ENCODE data around the gene COL20A1. TPM values are rescaled to one million over a fixed set of nuclear protein-coding genes. Genes with fewer than 3 reads are reported as not detected.

Gene COL20A1
- total and polyA plus RNA-seq, 10 donors, result 0.12 to 2.1 (median 0.60) TPM; not detected in 2

GRCh38 chr20:63275825-63276224 lies 17.2 kb upstream of the COL20A1 start:
- 91 to 97% (median 96%) methylated on average over 11 to 18 of the region's 18 CpGs for WGBS, 5 donors

GRCh38 chr20:63276956-63277355 lies 16.0 kb upstream of the COL20A1 start:
- TF ChIP-seq, protein P1, sequence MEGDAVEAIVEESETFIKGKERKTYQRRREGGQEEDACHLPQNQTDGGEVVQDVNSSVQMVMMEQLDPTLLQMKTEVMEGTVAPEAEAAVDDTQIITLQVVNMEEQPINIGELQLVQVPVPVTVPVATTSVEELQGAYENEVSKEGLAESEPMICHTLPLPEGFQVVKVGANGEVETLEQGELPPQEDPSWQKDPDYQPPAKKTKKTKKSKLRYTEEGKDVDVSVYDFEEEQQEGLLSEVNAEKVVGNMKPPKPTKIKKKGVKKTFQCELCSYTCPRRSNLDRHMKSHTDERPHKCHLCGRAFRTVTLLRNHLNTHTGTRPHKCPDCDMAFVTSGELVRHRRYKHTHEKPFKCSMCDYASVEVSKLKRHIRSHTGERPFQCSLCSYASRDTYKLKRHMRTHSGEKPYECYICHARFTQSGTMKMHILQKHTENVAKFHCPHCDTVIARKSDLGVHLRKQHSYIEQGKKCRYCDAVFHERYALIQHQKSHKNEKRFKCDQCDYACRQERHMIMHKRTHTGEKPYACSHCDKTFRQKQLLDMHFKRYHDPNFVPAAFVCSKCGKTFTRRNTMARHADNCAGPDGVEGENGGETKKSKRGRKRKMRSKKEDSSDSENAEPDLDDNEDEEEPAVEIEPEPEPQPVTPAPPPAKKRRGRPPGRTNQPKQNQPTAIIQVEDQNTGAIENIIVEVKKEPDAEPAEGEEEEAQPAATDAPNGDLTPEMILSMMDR (IDR thresholded peaks at IDR 0.05 in 8 of 11, conservative IDR thresholded peaks at IDR 0.05 in 3 of 11), result no peak
- TF ChIP-seq POLR2A (IDR thresholded peaks at IDR 0.05), result no peak
- no peak for TF ChIP-seq POLR2AphosphoS5 (IDR thresholded peaks at IDR 0.05)
- H3K36me3 ChIP-seq, result peaks cover 0 to 69% (median 62%) of the 10 kb centered on the region in 6 donors
- intact Hi-C loops (cut with DNase I; ENCODE audit: low total_unique reads), result no loop called here
- no peak overlapping the region for H3K27ac ChIP-seq
- H3K4me3 ChIP-seq, result no peak overlapping the region
- WGBS, 5 donors, result 89 to 96% (median 95%) methylated on average over 13 to 20 of the region's 20 CpGs
- DNase-seq, result no peak
- peaks cover 14 to 40% (median 25%) of the 10 kb centered on the region in 6 donors for H3K4me1 ChIP-seq
- H3K9me3 ChIP-seq, result no peaks in the 10 kb centered on the region
- H3K27me3 ChIP-seq (replicated peaks in 1 of 7), result no peaks in the 10 kb centered on the region

More at GRCh38 chr20:63275825-63276224, 17.2 kb upstream of the COL20A1 start:
- H3K27me3 ChIP-seq (replicated peaks in 1 of 7), result no peaks in the 10 kb centered on the region
- H3K27ac ChIP-seq, result no peak overlapping the region
- H3K36me3 ChIP-seq, result peaks cover 0 to 58% (median 52%) of the 10 kb centered on the region in 6 donors
- H3K9me3 ChIP-seq, result no peaks in the 10 kb centered on the region
- no peak for DNase-seq
- TF ChIP-seq POLR2AphosphoS5 (IDR thresholded peaks at IDR 0.05), result no peak
- TF ChIP-seq, protein P1 (IDR thresholded peaks at IDR 0.05 in 8 of 11, conservative IDR thresholded peaks at IDR 0.05 in 3 of 11), result no peak
- intact Hi-C loops (cut with DNase I; ENCODE audit: low total_unique reads), result no loop called here
- peaks cover 14 to 46% (median 30%) of the 10 kb centered on the region in 6 donors for H3K4me1 ChIP-seq
- no peak overlapping the region for H3K4me3 ChIP-seq

DNA sequence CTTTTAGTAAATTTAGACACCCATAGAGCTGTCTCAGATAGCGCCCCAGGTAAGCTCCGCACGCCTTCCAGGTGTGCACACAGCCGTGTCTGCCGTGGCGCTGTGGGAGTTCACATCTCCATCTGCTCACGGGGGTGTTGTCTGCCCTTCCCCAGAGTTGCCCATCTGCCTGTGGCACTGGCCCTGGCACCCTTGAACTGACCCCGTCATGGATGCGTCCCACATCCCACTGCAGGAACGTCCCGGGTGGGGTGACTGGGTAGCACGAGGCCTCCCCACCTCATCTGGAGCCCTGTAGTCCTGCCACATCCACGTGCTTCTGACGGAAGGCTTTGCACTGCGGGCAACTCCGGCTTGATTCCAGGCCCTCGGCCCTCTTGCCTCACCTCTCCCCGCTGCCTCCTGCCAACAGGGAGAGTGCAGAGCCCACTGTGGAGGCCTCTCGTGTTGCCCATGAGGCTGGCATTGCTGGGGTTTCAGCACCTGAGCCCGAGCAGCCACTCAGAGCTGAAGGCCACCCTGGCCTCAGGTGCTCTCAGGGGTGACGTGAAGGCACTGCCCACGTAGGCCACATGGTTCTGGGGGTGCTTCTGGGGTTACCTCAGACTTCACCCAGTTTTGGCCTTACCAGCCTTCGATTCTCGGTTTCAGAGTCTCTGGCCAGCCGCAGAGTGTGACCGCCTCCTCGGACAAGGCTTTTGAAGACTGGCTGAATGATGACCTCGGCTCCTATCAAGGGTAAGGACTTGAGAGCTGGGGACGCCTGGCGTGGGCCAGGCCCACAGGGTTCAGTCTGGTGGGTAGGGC lies 15.3 kb upstream of the COL20A1 start:
- WGBS, 5 donors, result 90 to 97% (median 96%) methylated on average over 17 to 30 of the region's 30 CpGs
- DNase-seq, result no peak
- H3K4me1 ChIP-seq, result peaks cover 14 to 37% (median 23%) of the 10 kb centered on the region in 6 donors
- no peak overlapping the region for H3K27ac ChIP-seq
- H3K4me3 ChIP-seq, result no peak overlapping the region
- H3K27me3 ChIP-seq (replicated peaks in 1 of 7), result no peaks in the 10 kb centered on the region
- no peak for TF ChIP-seq POLR2AphosphoS5 (IDR thresholded peaks at IDR 0.05)
- TF ChIP-seq, protein P1 (IDR thresholded peaks at IDR 0.05 in 8 of 11, conservative IDR thresholded peaks at IDR 0.05 in 3 of 11), result no peak
- TF ChIP-seq POLR2A (IDR thresholded peaks at IDR 0.05), result no peak
- intact Hi-C loops (cut with DNase I; ENCODE audit: low total_unique reads), result no loop called here
- H3K9me3 ChIP-seq, result no peaks in the 10 kb centered on the region
- peaks cover 0 to 76% (median 69%) of the 10 kb centered on the region in 6 donors for H3K36me3 ChIP-seq

DNA sequence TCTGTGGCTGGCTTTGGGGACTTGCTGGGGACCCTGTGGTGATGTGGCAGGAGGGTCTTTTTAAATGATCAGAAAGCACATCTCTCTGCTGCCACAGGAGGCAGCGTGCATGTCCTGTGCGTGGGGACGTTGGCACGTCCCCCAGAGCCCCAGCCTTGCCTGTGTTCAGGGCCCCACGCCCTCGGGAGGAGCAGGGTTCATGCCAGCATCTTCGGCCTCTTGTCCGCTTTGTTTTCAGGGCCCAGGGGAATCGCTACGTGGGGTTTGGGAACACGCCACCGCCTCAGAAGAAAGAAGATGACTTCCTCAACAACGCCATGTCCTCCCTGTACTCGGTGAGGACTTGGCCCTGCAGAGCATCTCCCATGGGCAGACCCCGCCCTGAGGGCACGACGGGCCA lies 14.3 kb upstream of the COL20A1 start:
- Histone ChIP-seq H3K36me3 (peaks cover 0 to 86% (median 79%) of the 10 kb centered on the region in 6 donors), H3K27ac (no peak overlapping the region), H3K4me3 (no peak overlapping the region), H3K27me3 (replicated peaks in 1 of 7) (no peaks in the 10 kb centered on the region), H3K9me3 (no peaks in the 10 kb centered on the region), H3K4me1 (peaks cover 11 to 32% (median 17%) of the 10 kb centered on the region in 6 donors)
- intact Hi-C loops (cut with DNase I; ENCODE audit: low total_unique reads), result no loop called here
- TF ChIP-seq POLR2A (IDR thresholded peaks at IDR 0.05), result no peak
- TF ChIP-seq POLR2AphosphoS5 (IDR thresholded peaks at IDR 0.05), result no peak
- TF ChIP-seq, protein P1 (IDR thresholded peaks at IDR 0.05 in 8 of 11, conservative IDR thresholded peaks at IDR 0.05 in 3 of 11), result no peak
- 86 to 93% (median 88%) methylated on average over 16 to 17 of the region's 17 CpGs for WGBS, 5 donors
- DNase-seq, result no peak

Data from spleen (tissue), 11 donors.